ENCODE results near the gene DNAJC4. TPM values are rescaled to one million over a fixed set of nuclear protein-coding genes. Genes with fewer than 3 reads are reported as not detected.

The DNAJC4 gene
- total and polyA plus RNA-seq, 9 of the 15 experiments (the other 6 are each of a cell fraction or from before 2014, with no cell fraction given): 4.0 to 32.6 (median 19.9) TPM

GRCh38 chr11:64268893-64269539, 38.7 kb downstream of the DNAJC4 start (continued):
- peak; percentile 10 for TF ChIP-seq CHD4 (IDR thresholded peaks at IDR 0.05; ENCODE audit: insufficient read depth, insufficient replicate concordance, low read depth, low read length, poor library complexity, severe bottlenecking)
- no peak for TF ChIP-seq SMARCA4 (IDR thresholded peaks at IDR 0.05)
- no peak for TF ChIP-seq MYBL2 (IDR thresholded peaks at IDR 0.05; ENCODE audit: low read depth)
- TF ChIP-seq MYBL2 (CRISPR knock-in tag; IDR thresholded peaks at IDR 0.05; ENCODE audit: borderline replicate concordance): no peak
- TF ChIP-seq ZNF785 (CRISPR knock-in tag; IDR thresholded peaks at IDR 0.05): no peak
- TF ChIP-seq ZNF121 (CRISPR knock-in tag; conservative IDR thresholded peaks at IDR 0.05): no peak
- no peak for TF ChIP-seq USF1 (CRISPR knock-in tag; IDR thresholded peaks at IDR 0.05)
- TF ChIP-seq ZNF324 (CRISPR knock-in tag; IDR thresholded peaks at IDR 0.05): no peak
- no peak for TF ChIP-seq ZBTB34 (CRISPR knock-in tag; IDR thresholded peaks at IDR 0.05)
- 0 out of 2 replicates have a peak, but pooled peaks have one; percentile 6 for TF ChIP-seq FOXP4 (CRISPR knock-in tag; IDR thresholded peaks at IDR 0.05; ENCODE audit: borderline replicate concordance)
